ENCODE data around the gene INF2.
"Not testable (repeated sequence)": the region's sequence is repeated elsewhere in the genome, so short reads cannot be mapped to it uniquely, and the experiment has no call there.

INF2 gene

GRCh38 chr14:104657101-104657524 lies 32.3 kb upstream of the INF2 start:
- no peak for DNase-seq (ENCODE audit: low read depth in 3 of 3)

- no peak for DNase-seq (ENCODE audit: low read depth in 3 of 3)
Observed at GRCh38 chr14:104657563-104658324, 31.7 kb upstream of the INF2 start.

GRCh38 chr14:104658325-104658712 lies 31.1 kb upstream of the INF2 start:
- DNase-seq (ENCODE audit: low read depth in 3 of 3): no peak

- no peak for DNase-seq (ENCODE audit: low read depth in 3 of 3)
Observed at GRCh38 chr14:104659146-104659545, 30.3 kb upstream of the INF2 start.

- no peak for DNase-seq (ENCODE audit: low read depth in 3 of 3)
Observed at GRCh38 chr14:104659764-104660523, 29.5 kb upstream of the INF2 start.

- DNase-seq (ENCODE audit: low read depth in 3 of 3): no peak
Observed at GRCh38 chr14:104660597-104660996, 28.8 kb upstream of the INF2 start.

- no peak for DNase-seq (ENCODE audit: low read depth in 3 of 3)
Observed at GRCh38 chr14:104661086-104661485, 28.3 kb upstream of the INF2 start.

- not testable (repeated sequence) for DNase-seq (ENCODE audit: low read depth in 3 of 3)
Observed at GRCh38 chr14:104661528-104662157, 27.8 kb upstream of the INF2 start.

GRCh38 chr14:104662472-104662871 lies 26.9 kb upstream of the INF2 start:
- not testable (repeated sequence) for DNase-seq (ENCODE audit: low read depth in 3 of 3)

- DNase-seq (ENCODE audit: low read depth in 3 of 3): no peak
Observed at GRCh38 chr14:104664107-104664506, 25.3 kb upstream of the INF2 start.

GRCh38 chr14:104664588-104664987 lies 24.8 kb upstream of the INF2 start:
- DNase-seq (ENCODE audit: low read depth in 3 of 3): no peak

GRCh38 chr14:104665114-104665656 lies 24.2 kb upstream of the INF2 start:
- DNase-seq (ENCODE audit: low read depth in 3 of 3): no peak

- DNase-seq (ENCODE audit: low read depth in 3 of 3): peak in 1 of 3 experiments; percentile 33
Observed at GRCh38 chr14:104665657-104666522, 23.5 kb upstream of the INF2 start.

- DNase-seq (ENCODE audit: low read depth in 3 of 3): not testable (repeated sequence)
Observed at GRCh38 chr14:104666523-104666895, 22.9 kb upstream of the INF2 start.

GRCh38 chr14:104666981-104667380 lies 22.4 kb upstream of the INF2 start:
- no peak for DNase-seq (ENCODE audit: low read depth in 3 of 3)

GRCh38 chr14:104669697-104670096 lies 19.7 kb upstream of the INF2 start:
- no peak for DNase-seq (ENCODE audit: low read depth in 3 of 3)

GRCh38 chr14:104671330-104671977 lies 18.0 kb upstream of the INF2 start:
- DNase-seq (ENCODE audit: low read depth in 3 of 3): not testable (repeated sequence)

GRCh38 chr14:104672119-104672518 lies 17.3 kb upstream of the INF2 start:
- DNase-seq (ENCODE audit: low read depth in 3 of 3): not testable (repeated sequence)

- no peak for DNase-seq (ENCODE audit: low read depth in 3 of 3)
Observed at GRCh38 chr14:104673481-104673880, 15.9 kb upstream of the INF2 start.

GRCh38 chr14:104675447-104675846 lies 14.0 kb upstream of the INF2 start:
- DNase-seq (ENCODE audit: low read depth in 3 of 3): no peak
